H9 (cell line): Measurements from ENCODE around the gene SHANK3. TPM values are rescaled to one million over a fixed set of nuclear protein-coding genes. Genes with fewer than 3 reads are reported as not detected.

Experiments used
- DNase-seq: peaks from one replicate; pipeline ENCODE4 v3.0.0-alpha.2; 2017
- H2AFZ ChIP-seq: one replicate; pipeline ENCODE4 v1.6.1; 2013; ENCODE audit warnings: mild to moderate bottlenecking, low read length, control low read depth, moderate library complexity
- H2AK5ac ChIP-seq: 2 replicates; pipeline ENCODE4 v1.6.1; 2013; ENCODE audit warnings: low read length, control low read depth, mixed read lengths; ENCODE audit not compliant: insufficient read length
- H2BK120ac ChIP-seq: one replicate; pipeline ENCODE4 v1.6.1; 2013; ENCODE audit warnings: low read depth, mild to moderate bottlenecking, low read length, control low read depth, inconsistent platforms; ENCODE audit not compliant: poor library complexity, severe bottlenecking
- H2BK12ac ChIP-seq: 2 replicates; pipeline ENCODE4 v1.6.1; 2013; ENCODE audit warnings: low read length, control low read depth, mixed read lengths, low read depth; ENCODE audit not compliant: insufficient read length
- H2BK15ac ChIP-seq: 2 replicates; pipeline ENCODE4 v1.6.1; 2013; ENCODE audit warnings: low read depth, low read length, control low read depth
- H2BK20ac ChIP-seq: one replicate; pipeline ENCODE4 v1.6.1; 2013; ENCODE audit warnings: low read depth, mild to moderate bottlenecking, low read length, control low read depth, inconsistent platforms; ENCODE audit not compliant: poor library complexity, severe bottlenecking
- H2BK5ac ChIP-seq: 2 replicates; pipeline ENCODE4 v1.6.1; 2013; ENCODE audit warnings: low read length, control low read depth, mixed read lengths; ENCODE audit not compliant: insufficient read length
- H3K14ac ChIP-seq: 2 replicates; pipeline ENCODE4 v1.6.1; 2013; ENCODE audit warnings: low read length, control low read depth; ENCODE audit not compliant: insufficient read depth
- H3K18ac ChIP-seq: 2 replicates; pipeline ENCODE4 v1.6.1; 2013; ENCODE audit warnings: low read depth, mild to moderate bottlenecking, mixed read lengths, low read length, control low read depth; ENCODE audit not compliant: insufficient read length
- H3K23ac ChIP-seq: 2 replicates; pipeline ENCODE4 v1.6.1; 2013; ENCODE audit warnings: low read length, control low read depth, mixed read lengths, low read depth; ENCODE audit not compliant: insufficient read length
- H3K23me2 ChIP-seq: 2 replicates; pipeline ENCODE4 v1.6.1; 2013; ENCODE audit warnings: low read depth, mild to moderate bottlenecking, mixed read lengths, low read length, control low read depth; ENCODE audit not compliant: insufficient read length, poor library complexity, severe bottlenecking
- H3K27ac ChIP-seq: 2 replicates; pipeline ENCODE4 v1.5.1; 2013; ENCODE audit warnings: low read length, control low read depth, mixed read lengths, low read depth; ENCODE audit not compliant: insufficient read length
- H3K27me3 ChIP-seq: 2 replicates; pipeline ENCODE4 v1.6.1; 2013; ENCODE audit warnings: low read length, control low read depth, inconsistent platforms; ENCODE audit not compliant: insufficient read depth
- H3K4ac ChIP-seq: 2 replicates; pipeline ENCODE4 v1.6.1; 2013; ENCODE audit warnings: low read depth, mild to moderate bottlenecking, control low read depth, inconsistent platforms, low read length, moderate library complexity
- H3K4me1 ChIP-seq: 2 replicates; pipeline ENCODE4 v1.6.1; 2013; ENCODE audit warnings: low read length, control low read depth, inconsistent platforms; ENCODE audit not compliant: insufficient read depth
- H3K4me2 ChIP-seq: 2 replicates; pipeline ENCODE4 v1.6.1; 2013; ENCODE audit warnings: low read length, control low read depth, mixed read lengths; ENCODE audit not compliant: insufficient read length, insufficient read depth
- H3K56ac ChIP-seq: 2 replicates; pipeline ENCODE4 v1.6.1; 2013; ENCODE audit warnings: low read depth, mild to moderate bottlenecking, mixed read lengths, low read length, control low read depth; ENCODE audit not compliant: insufficient read length
- H3K79me1 ChIP-seq: 2 replicates; pipeline ENCODE4 v1.6.1; 2013; ENCODE audit warnings: low read depth, mild to moderate bottlenecking, moderate library complexity, low read length, control low read depth, inconsistent platforms; ENCODE audit not compliant: insufficient read depth, poor library complexity, severe bottlenecking
- H3K79me2 ChIP-seq: 2 replicates; pipeline ENCODE4 v1.6.1; 2013; ENCODE audit warnings: low read length, control low read depth, inconsistent platforms; ENCODE audit not compliant: insufficient read depth
- H3K9ac ChIP-seq: 2 replicates; pipeline ENCODE4 v1.6.1; 2013; ENCODE audit warnings: low read length, control low read depth, mixed read lengths; ENCODE audit not compliant: insufficient read length; ENCODE audit errors: extremely low read depth
- H3K9me3 ChIP-seq: one replicate; pipeline ENCODE4 v1.6.1; 2013; ENCODE audit warnings: low read depth, low read length, inconsistent platforms; ENCODE audit not compliant: control insufficient read depth
- H3T11ph ChIP-seq: one replicate; pipeline ENCODE4 v1.6.1; 2013; ENCODE audit warnings: mild to moderate bottlenecking, low read length, control low read depth, inconsistent platforms
- H4K20me1 ChIP-seq: one replicate; pipeline ENCODE4 v1.6.1; 2013; ENCODE audit not compliant: control insufficient read depth, insufficient read length, insufficient read depth
- H4K5ac ChIP-seq: 2 replicates; pipeline ENCODE4 v1.6.1; 2013; ENCODE audit warnings: low read depth, mild to moderate bottlenecking, mixed read lengths, low read length, control low read depth; ENCODE audit not compliant: insufficient read length
- H4K8ac ChIP-seq: replicated peaks from 2 replicates; pipeline ENCODE4 v1.6.1; 2013; ENCODE audit warnings: low read length, control low read depth, mixed read lengths, low read depth; ENCODE audit not compliant: insufficient read length
- H4K91ac ChIP-seq: 2 replicates; pipeline ENCODE4 v1.6.1; 2013; ENCODE audit warnings: low read depth, mild to moderate bottlenecking, moderate library complexity, mixed read lengths, low read length, control low read depth; ENCODE audit not compliant: insufficient read length
- H3K27ac Mint-ChIP-seq, 3 experiments: 2 replicates in 2 of 3; 3 replicates in 1 of 3; pipeline ENCODE4 v1.8.0; 2020 to 2021; ENCODE audit warnings: mixed read lengths in 3 of 3, mild to moderate bottlenecking in 1 of 3, moderate library complexity in 1 of 3
- H3K27me3 Mint-ChIP-seq: 2 replicates; pipeline ENCODE4 v1.8.0; 2021; ENCODE audit warnings: low read depth, mild to moderate bottlenecking, moderate library complexity, mixed read lengths
- H3K36me3 Mint-ChIP-seq, 3 experiments: 2 replicates in 2 of 3; 3 replicates in 1 of 3; pipeline ENCODE4 v1.8.0; 2020 to 2021; ENCODE audit warnings: low read depth in 3 of 3, mixed read lengths in 3 of 3; ENCODE audit not compliant: insufficient read depth in 1 of 3
- H3K4me1 Mint-ChIP-seq, 2 experiments: 2 replicates each; pipeline ENCODE4 v1.8.0; 2020; ENCODE audit warnings: mixed read lengths in 2 of 2
- H3K4me3 Mint-ChIP-seq, 2 experiments: 2 replicates in 1 of 2; 3 replicates in 1 of 2; pipeline ENCODE4 v1.8.0; 2020 to 2021; ENCODE audit warnings: mild to moderate bottlenecking in 2 of 2, mixed read lengths in 2 of 2, moderate library complexity in 1 of 2
- H3K9me3 Mint-ChIP-seq, 2 experiments: 2 replicates in 1 of 2; 3 replicates in 1 of 2; pipeline ENCODE4 v1.8.0; 2020; ENCODE audit warnings: mild to moderate bottlenecking in 2 of 2, mixed read lengths in 2 of 2, moderate library complexity in 1 of 2
- WGBS: extraction: QIAGEN DNeasy Blood & Tissue Kit; methylation state at CpG from one replicate; pipeline ENCODE4 v1.1.7; 2013; ENCODE audit warnings: missing lambda C conversion rate, low lambda C conversion rate, mixed read lengths; ENCODE audit not compliant: insufficient read length; ENCODE audit errors: extremely low coverage; 5-methylcytosine and 5-hydroxymethylcytosine counted together
- total RNA-seq: library from RNA; stranded (reverse); gene quantifications from 2 replicates; pipeline ENCODE4 v1.2.1, GENCODE V29; 2021
- TF ChIP-seq, protein P1 (sequence below): fragments of 200-600 bp; sonication (generic); conservative IDR thresholded peaks from 3 replicates; pipeline ENCODE4 v1.8.0; 2021; ENCODE audit warnings: antibody characterized with exemption, mild to moderate bottlenecking

The SHANK3 gene
- total RNA-seq, 1 experiment from 2014 or later, result 8.7 TPM

DNA sequence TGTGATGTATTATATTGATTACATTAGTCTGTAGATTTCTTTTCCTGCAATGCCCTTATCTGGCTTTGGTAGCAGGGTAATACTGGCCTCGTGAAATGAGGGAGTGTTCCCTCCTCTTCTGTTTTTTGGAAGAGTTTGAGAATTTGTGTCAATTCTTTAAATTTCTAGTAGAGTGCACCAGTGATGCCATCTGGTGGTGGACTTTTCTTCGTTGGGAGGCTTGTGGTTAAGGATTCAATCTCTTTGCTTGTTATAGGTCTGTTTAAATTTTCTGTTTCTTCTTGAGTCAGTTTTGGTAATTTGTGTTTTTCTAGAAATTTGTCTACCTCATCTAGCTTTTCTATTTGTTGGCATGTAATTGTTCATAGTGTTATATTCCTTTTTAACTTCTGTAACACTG is 18.9 kb downstream of the SHANK3 start:
- Mint-ChIP-seq H3K27me3 (peaks cover 33% of the 10 kb centered on the region), H3K36me3 (peaks cover 2 to 13% (median 8%) of the 10 kb centered on the region in 3 experiments; a peak in 6 of 7 replicates), H3K9me3 (peaks cover 0 to 5% of the 10 kb centered on the region in 2 experiments; a peak in 1 of 5 replicates), H3K4me1 (peaks cover 2 to 6% of the 10 kb centered on the region in 2 experiments; a peak in 3 of 4 replicates), H3K4me3 (no peak overlapping the region), H3K27ac (no peak overlapping the region)
- Histone ChIP-seq H2BK15ac (no peak overlapping the region), H4K5ac (no peak overlapping the region), H3K27ac (no peak overlapping the region), H3T11ph (no peak overlapping the region), H3K4me2 (no peak overlapping the region), H3K4ac (no peak overlapping the region), H3K14ac (no peak overlapping the region), H2BK12ac (no peak overlapping the region), H2BK5ac (no peak overlapping the region), H2BK120ac (no peak overlapping the region), H4K91ac (no peak overlapping the region), H4K20me1 (no peaks in the 10 kb centered on the region), H3K18ac (no peak overlapping the region), H3K79me2 (no peaks in the 10 kb centered on the region), H3K27me3 (no peaks in the 10 kb centered on the region), H3K56ac (no peak overlapping the region), H3K9ac (no peak overlapping the region), H3K23me2 (peaks cover 2% of the 10 kb centered on the region), H4K8ac (no peak overlapping the region), H2AFZ (no peak overlapping the region), H3K4me1 (no peaks in the 10 kb centered on the region), H3K9me3 (no peaks in the 10 kb centered on the region), H2BK20ac (no peak overlapping the region), H3K79me1 (no peaks in the 10 kb centered on the region), H3K23ac (no peak overlapping the region), H2AK5ac (no peak overlapping the region)
- TF ChIP-seq, protein P1, sequence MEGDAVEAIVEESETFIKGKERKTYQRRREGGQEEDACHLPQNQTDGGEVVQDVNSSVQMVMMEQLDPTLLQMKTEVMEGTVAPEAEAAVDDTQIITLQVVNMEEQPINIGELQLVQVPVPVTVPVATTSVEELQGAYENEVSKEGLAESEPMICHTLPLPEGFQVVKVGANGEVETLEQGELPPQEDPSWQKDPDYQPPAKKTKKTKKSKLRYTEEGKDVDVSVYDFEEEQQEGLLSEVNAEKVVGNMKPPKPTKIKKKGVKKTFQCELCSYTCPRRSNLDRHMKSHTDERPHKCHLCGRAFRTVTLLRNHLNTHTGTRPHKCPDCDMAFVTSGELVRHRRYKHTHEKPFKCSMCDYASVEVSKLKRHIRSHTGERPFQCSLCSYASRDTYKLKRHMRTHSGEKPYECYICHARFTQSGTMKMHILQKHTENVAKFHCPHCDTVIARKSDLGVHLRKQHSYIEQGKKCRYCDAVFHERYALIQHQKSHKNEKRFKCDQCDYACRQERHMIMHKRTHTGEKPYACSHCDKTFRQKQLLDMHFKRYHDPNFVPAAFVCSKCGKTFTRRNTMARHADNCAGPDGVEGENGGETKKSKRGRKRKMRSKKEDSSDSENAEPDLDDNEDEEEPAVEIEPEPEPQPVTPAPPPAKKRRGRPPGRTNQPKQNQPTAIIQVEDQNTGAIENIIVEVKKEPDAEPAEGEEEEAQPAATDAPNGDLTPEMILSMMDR, result peak; percentile 79
- no CpG with 5 or more reads among the region's 2 CpGs for WGBS
- peak; percentile 9 for DNase-seq
